PC-9 (cell line): Measurements from ENCODE around the gene LMO7. TPM values are rescaled to one million over a fixed set of nuclear protein-coding genes. Genes with fewer than 3 reads are reported as not detected.
"Not testable (repeated sequence)": the region's sequence is repeated elsewhere in the genome, so short reads cannot be mapped to it uniquely, and the experiment has no call there.

Experiments used
- BruUV-seq: library from RNA; stranded (reverse); fragments of 400-500 nt; replicated peaks from 2 replicates; lab custom pipeline; 2021; lab: Mats Ljungman, UMichigan
- CTCF ChIA-PET: fragments of 300-600 bp; sonication (Branson Sonifier 250); formaldehyde crosslinking; loops from one replicate; lab custom pipeline; 2022; ENCODE audit warnings: antibody characterized with exemption; lab: Charles Lee
- POLR2A ChIA-PET: fragments of 300-600 bp; sonication (Branson Sonifier 250); formaldehyde crosslinking; loops from one replicate; lab custom pipeline; 2022; ENCODE audit warnings: antibody characterized with exemption; ENCODE audit not compliant: unreplicated experiment; lab: Charles Lee
- DNase-seq, 2 experiments: peaks; one replicate each; pipeline versions ENCODE4 v3.0.0 to v3.0.0-alpha.2; 2015 to 2022; ENCODE audit warnings: mixed read lengths in 1 of 2
- H2AFZ ChIP-seq: fragments of 200-600 bp; sonication (generic); 2 replicates; pipeline ENCODE4 v1.8.1; 2017; ENCODE audit warnings: antibody characterized with exemption
- H3F3A ChIP-seq: fragments of 200-600 bp; sonication (generic); 2 replicates; pipeline ENCODE4 v1.8.1; 2017; ENCODE audit warnings: antibody characterized with exemption, mild to moderate bottlenecking, low read depth; ENCODE audit not compliant: insufficient read depth
- H3K27ac ChIP-seq: fragments of 200-600 bp; sonication (generic); 2 replicates; pipeline ENCODE4 v1.6.1; 2016; ENCODE audit warnings: mixed run types
- H3K27me3 ChIP-seq: fragments of 200-600 bp; sonication (generic); 2 replicates; pipeline ENCODE4 v1.6.1; 2016; ENCODE audit warnings: low read depth, mixed run types; ENCODE audit not compliant: insufficient read depth
- H3K36me3 ChIP-seq: fragments of 200-600 bp; sonication (generic); 2 replicates; pipeline ENCODE4 v1.6.1; 2016; ENCODE audit warnings: low read depth, mixed run types
- H3K4me1 ChIP-seq: fragments of 200-600 bp; sonication (generic); replicated peaks from 2 replicates; pipeline ENCODE4 v1.6.1; 2016; ENCODE audit warnings: mixed run types; ENCODE audit not compliant: insufficient read depth
- H3K4me2 ChIP-seq: fragments of 200-600 bp; sonication (generic); 2 replicates; pipeline ENCODE4 v1.6.1; 2017; ENCODE audit warnings: mixed run types
- H3K4me3 ChIP-seq: fragments of 200-600 bp; sonication (generic); 2 replicates; pipeline ENCODE4 v1.6.1; 2016; ENCODE audit warnings: mixed run types
- H3K79me2 ChIP-seq: fragments of 200-600 bp; sonication (generic); 2 replicates; pipeline ENCODE4 v1.6.1; 2017; ENCODE audit warnings: low read depth, mixed run types
- H3K9me2 ChIP-seq: fragments of 200-600 bp; sonication (generic); 2 replicates; pipeline ENCODE4 v1.8.1; 2017; ENCODE audit warnings: mild to moderate bottlenecking; ENCODE audit not compliant: insufficient read depth
- H3K9me3 ChIP-seq: fragments of 200-600 bp; sonication (generic); 2 replicates; pipeline ENCODE4 v1.8.1; 2016; ENCODE audit warnings: low read depth; ENCODE audit not compliant: insufficient read depth
- H4K20me1 ChIP-seq: fragments of 200-600 bp; sonication (generic); 2 replicates; pipeline ENCODE4 v1.8.1; 2017; ENCODE audit not compliant: insufficient read depth
- EZH2 ChIP-seq: fragments of 200-600 bp; sonication (generic); IDR thresholded peaks from 2 replicates; pipeline ENCODE4 v1.8.0; 2017; ENCODE audit warnings: antibody characterized with exemption, low read depth
- intact Hi-C: fragments of 100-400 bp; cut with micrococcal nuclease; formaldehyde crosslinking; loops from one replicate; pipeline ENCODE4 v1.10.0; 2022; ENCODE audit not compliant: unreplicated experiment
- total RNA-seq: library from RNA; stranded (reverse); gene quantifications from 2 replicates; pipeline ENCODE4 v1.2.3, GENCODE V29; 2021
- TF ChIP-seq, protein P1 (sequence below): fragments of 200-600 bp; sonication (generic); conservative IDR thresholded peaks from 2 replicates; pipeline ENCODE4 v1.6.1; 2017; ENCODE audit warnings: mixed run types, antibody characterized with exemption, mild to moderate bottlenecking, moderate library complexity

LMO7 gene
- total RNA-seq, 1 experiment from 2014 or later: 93.0 TPM

DNA sequence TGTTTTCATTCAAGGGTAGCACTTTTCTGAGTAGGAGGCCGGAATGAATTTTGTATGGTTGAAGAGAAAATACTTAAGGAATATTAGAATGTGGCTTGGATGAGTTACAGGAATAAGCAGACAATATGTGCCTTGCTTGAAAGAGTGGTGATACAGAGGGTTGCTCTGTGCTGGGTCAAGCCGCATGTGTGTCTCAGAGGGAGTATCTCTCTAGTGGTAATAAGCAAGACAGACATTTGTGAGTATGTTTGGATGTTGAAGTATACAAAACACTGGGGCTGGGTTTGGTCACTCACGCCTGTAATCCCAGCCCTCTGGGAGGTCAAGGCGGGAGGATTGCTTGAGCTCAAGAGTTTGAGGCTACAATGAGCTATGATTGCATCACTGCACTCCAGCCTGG lies 103.9 kb downstream of the LMO7 start:
- Histone ChIP-seq H2AFZ (no peak overlapping the region), H3K4me3 (no peak overlapping the region), H3K27ac (no peak overlapping the region), H3K9me2 (0 out of 2 replicates have a peak, but pooled peaks cover 4% of the 10 kb centered on the region), H3K9me3 (no peaks in the 10 kb centered on the region), H3K27me3 (no peaks in the 10 kb centered on the region), H3F3A (no peaks in the 10 kb centered on the region), H3K36me3 (no peaks in the 10 kb centered on the region), H3K4me2 (no peak overlapping the region), H3K79me2 (no peaks in the 10 kb centered on the region), H3K4me1 (no peaks in the 10 kb centered on the region), H4K20me1 (no peaks in the 10 kb centered on the region)
- TF ChIP-seq EZH2: no peak
- TF ChIP-seq, protein P1, sequence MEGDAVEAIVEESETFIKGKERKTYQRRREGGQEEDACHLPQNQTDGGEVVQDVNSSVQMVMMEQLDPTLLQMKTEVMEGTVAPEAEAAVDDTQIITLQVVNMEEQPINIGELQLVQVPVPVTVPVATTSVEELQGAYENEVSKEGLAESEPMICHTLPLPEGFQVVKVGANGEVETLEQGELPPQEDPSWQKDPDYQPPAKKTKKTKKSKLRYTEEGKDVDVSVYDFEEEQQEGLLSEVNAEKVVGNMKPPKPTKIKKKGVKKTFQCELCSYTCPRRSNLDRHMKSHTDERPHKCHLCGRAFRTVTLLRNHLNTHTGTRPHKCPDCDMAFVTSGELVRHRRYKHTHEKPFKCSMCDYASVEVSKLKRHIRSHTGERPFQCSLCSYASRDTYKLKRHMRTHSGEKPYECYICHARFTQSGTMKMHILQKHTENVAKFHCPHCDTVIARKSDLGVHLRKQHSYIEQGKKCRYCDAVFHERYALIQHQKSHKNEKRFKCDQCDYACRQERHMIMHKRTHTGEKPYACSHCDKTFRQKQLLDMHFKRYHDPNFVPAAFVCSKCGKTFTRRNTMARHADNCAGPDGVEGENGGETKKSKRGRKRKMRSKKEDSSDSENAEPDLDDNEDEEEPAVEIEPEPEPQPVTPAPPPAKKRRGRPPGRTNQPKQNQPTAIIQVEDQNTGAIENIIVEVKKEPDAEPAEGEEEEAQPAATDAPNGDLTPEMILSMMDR: no peak
- no TSS peak for BruUV-seq
- ChIA-PET POLR2A (no interaction called here), CTCF (no interaction called here)
- no peak for DNase-seq
- intact Hi-C loops: no loop called here

DNA sequence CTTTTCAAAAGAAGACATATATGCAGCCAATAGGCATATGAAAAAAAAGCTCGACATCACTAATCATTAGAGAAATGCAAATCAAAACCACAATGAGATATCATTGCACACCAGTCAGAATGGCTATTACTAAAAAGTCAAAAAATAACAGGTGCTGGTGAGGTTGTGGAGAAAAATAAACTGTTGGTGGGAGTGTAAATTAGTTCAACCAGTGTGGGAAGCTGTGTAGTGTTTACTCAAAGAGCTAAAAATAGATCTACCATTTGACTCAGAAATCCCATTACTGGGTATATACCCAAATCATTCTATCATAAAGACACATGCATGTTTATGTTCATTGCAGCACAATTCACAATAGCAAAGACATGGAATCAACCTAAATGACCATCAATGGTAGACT lies 106.9 kb downstream of the LMO7 start:
- H3K4me2 ChIP-seq, H3K27me3 ChIP-seq, intact Hi-C loops, H3F3A ChIP-seq, DNase-seq, H4K20me1 ChIP-seq, H3K4me3 ChIP-seq, H3K79me2 ChIP-seq, H3K36me3 ChIP-seq, POLR2A ChIA-PET, H2AFZ ChIP-seq, BruUV-seq, H3K4me1 ChIP-seq, H3K9me2 ChIP-seq, H3K9me3 ChIP-seq, H3K27ac ChIP-seq: not testable (repeated sequence)
- CTCF ChIA-PET: interaction anchor here (0.6 kb wide), 1 partner anchor 54 kb away, joined by 3 read pairs; no protein-coding TSS in a partner anchor

DNA sequence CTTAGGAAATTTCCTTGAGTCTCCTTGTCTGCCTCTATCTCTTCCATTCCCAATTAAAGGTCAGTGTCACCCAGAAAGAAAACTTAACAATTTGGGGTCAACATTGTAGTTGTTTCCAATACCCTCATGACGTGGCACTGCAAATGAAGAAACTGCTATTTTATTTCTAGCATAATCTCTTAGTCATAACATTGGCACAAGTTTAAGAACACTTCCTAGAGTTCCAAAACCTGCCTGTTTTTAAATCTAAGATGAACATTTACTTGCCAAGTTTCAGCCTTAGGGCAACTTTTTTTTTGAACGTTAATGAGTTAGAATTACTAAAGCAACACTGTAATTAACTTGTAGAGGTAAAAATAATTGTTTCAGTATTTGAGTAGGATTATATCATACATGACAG lies 108.0 kb downstream of the LMO7 start:
- Histone ChIP-seq H3K9me2 (no peaks in the 10 kb centered on the region), H3K4me3 (no peak overlapping the region), H3K27ac (no peak overlapping the region), H3F3A (no peaks in the 10 kb centered on the region), H3K9me3 (no peaks in the 10 kb centered on the region), H3K4me1 (no peaks in the 10 kb centered on the region), H3K79me2 (no peaks in the 10 kb centered on the region), H3K27me3 (no peaks in the 10 kb centered on the region), H3K4me2 (no peak overlapping the region), H3K36me3 (no peaks in the 10 kb centered on the region), H4K20me1 (no peaks in the 10 kb centered on the region), H2AFZ (no peak overlapping the region)
- no TSS peak for BruUV-seq
- CTCF ChIA-PET: no interaction called here
- POLR2A ChIA-PET: no interaction called here
- intact Hi-C loops: no loop called here
- DNase-seq: no peak
- TF ChIP-seq, protein P1: no peak
- no peak for TF ChIP-seq EZH2

DNA sequence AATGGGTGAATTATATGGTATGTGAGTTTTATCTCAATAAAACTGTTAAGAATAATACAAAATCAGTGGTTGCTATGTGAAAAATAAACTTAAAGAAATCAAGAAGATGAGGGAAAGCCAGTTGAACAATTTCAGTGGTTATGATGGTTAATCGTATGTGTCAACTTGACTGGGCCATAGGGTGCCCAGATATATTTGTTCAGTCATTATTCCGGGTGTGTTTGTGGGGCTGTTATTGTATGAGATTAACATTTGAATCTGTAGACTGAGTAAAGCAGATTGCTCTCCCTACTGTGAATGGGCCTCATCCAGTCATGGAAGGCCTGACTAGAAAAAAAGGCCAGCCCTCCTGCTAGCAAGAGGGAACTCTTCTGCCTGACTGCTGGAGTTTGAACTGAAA lies 109.3 kb downstream of the LMO7 start:
- H4K20me1 ChIP-seq: no peaks in the 10 kb centered on the region
- H2AFZ ChIP-seq: no peak overlapping the region
- H3K27ac ChIP-seq: no peak overlapping the region
- TF ChIP-seq, protein P1: no peak
- no peak for TF ChIP-seq EZH2
- no peaks in the 10 kb centered on the region for H3K36me3 ChIP-seq
- no peaks in the 10 kb centered on the region for H3K79me2 ChIP-seq
- H3K9me2 ChIP-seq: no peaks in the 10 kb centered on the region
- intact Hi-C loops: no loop called here
- no peak overlapping the region for H3K4me3 ChIP-seq
- H3K27me3 ChIP-seq: no peaks in the 10 kb centered on the region
- H3F3A ChIP-seq: no peaks in the 10 kb centered on the region
- no peak overlapping the region for H3K4me2 ChIP-seq
- H3K9me3 ChIP-seq: no peaks in the 10 kb centered on the region
- H3K4me1 ChIP-seq: no peaks in the 10 kb centered on the region
- no peak for DNase-seq
- ChIA-PET CTCF (no interaction called here), POLR2A (no interaction called here)
- no TSS peak for BruUV-seq
